ENCODE measurements around the gene ZNF789. TPM values are rescaled to one million over a fixed set of nuclear protein-coding genes. Genes with fewer than 3 reads are reported as not detected.
A peak's percentile ranks its signal among the peaks of the same experiment; 100 is the strongest.

The ZNF789 gene
- total and polyA plus RNA-seq, 2 of the 13 experiments (the other 11 are each of a cell fraction or from before 2014, with no cell fraction given), result 19.8 to 25.1 TPM

DNA sequence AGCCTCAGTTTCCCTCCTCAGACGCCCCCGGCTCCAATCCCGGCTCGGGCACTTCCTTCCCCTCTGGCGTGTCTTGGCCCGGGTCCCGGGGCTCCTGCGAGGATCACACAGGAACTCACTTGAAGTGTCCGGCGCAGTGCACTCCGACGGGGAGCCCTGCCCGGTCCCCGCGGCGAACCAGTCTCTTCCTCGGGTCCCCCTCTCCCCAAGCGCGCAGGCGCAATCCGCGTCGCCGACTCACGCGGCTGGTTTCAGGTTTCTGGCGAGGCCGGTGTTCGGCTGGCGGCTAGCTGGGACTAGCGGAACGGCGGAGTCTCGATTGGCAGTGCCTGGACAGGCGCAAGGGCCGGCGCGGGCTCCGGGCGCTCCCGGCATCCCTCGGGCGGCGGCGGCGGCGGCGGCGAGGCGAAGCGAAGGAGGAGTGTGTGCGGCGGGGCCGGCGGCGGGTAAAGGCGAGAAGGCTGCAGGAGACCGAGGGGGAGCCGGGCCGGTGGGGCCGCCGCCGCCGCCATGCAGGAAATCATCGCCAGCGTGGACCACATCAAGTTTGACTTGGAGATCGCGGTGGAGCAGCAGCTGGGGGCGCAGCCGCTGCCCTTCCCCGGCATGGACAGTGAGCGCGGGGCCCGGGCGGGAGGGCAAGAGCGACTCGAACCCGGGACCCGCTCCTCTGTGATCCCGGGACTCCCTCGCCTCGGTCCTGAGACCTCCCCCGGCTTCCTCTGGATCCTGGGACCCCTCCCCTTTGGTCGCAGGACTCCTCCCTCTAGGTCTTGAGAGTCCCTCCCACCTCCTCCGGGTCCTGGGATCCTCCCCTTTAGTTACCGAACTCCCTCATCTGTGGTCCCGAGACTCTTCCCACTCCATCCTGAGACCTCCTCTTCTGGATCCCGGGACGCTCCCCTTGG is 33.9 kb upstream of the ZNF789 start, which contains the start of the genes CPSF4 and PTCD1 (continued):
- TF ChIP-seq RAD51 (IDR thresholded peaks at IDR 0.05; ENCODE audit: borderline replicate concordance), result no peak
- peak; percentile 92 for TF ChIP-seq ASH2L (IDR thresholded peaks at IDR 0.05; ENCODE audit: insufficient read length, low read depth, low read length)
- TF ChIP-seq, protein P1, sequence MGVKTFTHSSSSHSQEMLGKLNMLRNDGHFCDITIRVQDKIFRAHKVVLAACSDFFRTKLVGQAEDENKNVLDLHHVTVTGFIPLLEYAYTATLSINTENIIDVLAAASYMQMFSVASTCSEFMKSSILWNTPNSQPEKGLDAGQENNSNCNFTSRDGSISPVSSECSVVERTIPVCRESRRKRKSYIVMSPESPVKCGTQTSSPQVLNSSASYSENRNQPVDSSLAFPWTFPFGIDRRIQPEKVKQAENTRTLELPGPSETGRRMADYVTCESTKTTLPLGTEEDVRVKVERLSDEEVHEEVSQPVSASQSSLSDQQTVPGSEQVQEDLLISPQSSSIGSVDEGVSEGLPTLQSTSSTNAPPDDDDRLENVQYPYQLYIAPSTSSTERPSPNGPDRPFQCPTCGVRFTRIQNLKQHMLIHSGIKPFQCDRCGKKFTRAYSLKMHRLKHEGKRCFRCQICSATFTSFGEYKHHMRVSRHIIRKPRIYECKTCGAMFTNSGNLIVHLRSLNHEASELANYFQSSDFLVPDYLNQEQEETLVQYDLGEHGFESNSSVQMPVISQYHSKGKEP (CRISPR knock-in tag; IDR thresholded peaks at IDR 0.05), result 0 out of 2 replicates have a peak, but pooled peaks have one; percentile 48
- peak; percentile 64; the same call in 1 of the 2 replicates for TF ChIP-seq NFKBIZ (CRISPR knock-in tag; IDR thresholded peaks at IDR 0.05)
- no peak for TF ChIP-seq RCOR2 (CRISPR knock-in tag; IDR thresholded peaks at IDR 0.05)
- TF ChIP-seq SRSF4 (IDR thresholded peaks at IDR 0.05; ENCODE audit: low read depth, low read length, poor library complexity, severe bottlenecking), result no peak
- TF ChIP-seq, protein P2, sequence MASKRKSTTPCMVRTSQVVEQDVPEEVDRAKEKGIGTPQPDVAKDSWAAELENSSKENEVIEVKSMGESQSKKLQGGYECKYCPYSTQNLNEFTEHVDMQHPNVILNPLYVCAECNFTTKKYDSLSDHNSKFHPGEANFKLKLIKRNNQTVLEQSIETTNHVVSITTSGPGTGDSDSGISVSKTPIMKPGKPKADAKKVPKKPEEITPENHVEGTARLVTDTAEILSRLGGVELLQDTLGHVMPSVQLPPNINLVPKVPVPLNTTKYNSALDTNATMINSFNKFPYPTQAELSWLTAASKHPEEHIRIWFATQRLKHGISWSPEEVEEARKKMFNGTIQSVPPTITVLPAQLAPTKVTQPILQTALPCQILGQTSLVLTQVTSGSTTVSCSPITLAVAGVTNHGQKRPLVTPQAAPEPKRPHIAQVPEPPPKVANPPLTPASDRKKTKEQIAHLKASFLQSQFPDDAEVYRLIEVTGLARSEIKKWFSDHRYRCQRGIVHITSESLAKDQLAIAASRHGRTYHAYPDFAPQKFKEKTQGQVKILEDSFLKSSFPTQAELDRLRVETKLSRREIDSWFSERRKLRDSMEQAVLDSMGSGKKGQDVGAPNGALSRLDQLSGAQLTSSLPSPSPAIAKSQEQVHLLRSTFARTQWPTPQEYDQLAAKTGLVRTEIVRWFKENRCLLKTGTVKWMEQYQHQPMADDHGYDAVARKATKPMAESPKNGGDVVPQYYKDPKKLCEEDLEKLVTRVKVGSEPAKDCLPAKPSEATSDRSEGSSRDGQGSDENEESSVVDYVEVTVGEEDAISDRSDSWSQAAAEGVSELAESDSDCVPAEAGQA (IDR thresholded peaks at IDR 0.05; ENCODE audit: low read depth), result no peak
- TF ChIP-seq, protein P2 (CRISPR knock-in tag; IDR thresholded peaks at IDR 0.05; ENCODE audit: borderline replicate concordance), result no peak
- no peak for TF ChIP-seq FOXM1 (CRISPR knock-in tag; IDR thresholded peaks at IDR 0.05)
- no peak for TF ChIP-seq TCF7L2 (IDR thresholded peaks at IDR 0.05; ENCODE audit: low read depth, low read length)
- peak; percentile 66 for TF ChIP-seq CCAR2 (optimal IDR thresholded peaks at IDR 0.05; ENCODE audit: low read depth, low read length)
- peak; percentile 75; the same call in 1 of the 2 replicates for TF ChIP-seq HOXA5 (CRISPR knock-in tag; IDR thresholded peaks at IDR 0.05)
- TF ChIP-seq ZNF83 (CRISPR knock-in tag; IDR thresholded peaks at IDR 0.05; ENCODE audit: borderline replicate concordance), result no peak; the same call in 1 of the 2 replicates
- TF ChIP-seq, protein P3, sequence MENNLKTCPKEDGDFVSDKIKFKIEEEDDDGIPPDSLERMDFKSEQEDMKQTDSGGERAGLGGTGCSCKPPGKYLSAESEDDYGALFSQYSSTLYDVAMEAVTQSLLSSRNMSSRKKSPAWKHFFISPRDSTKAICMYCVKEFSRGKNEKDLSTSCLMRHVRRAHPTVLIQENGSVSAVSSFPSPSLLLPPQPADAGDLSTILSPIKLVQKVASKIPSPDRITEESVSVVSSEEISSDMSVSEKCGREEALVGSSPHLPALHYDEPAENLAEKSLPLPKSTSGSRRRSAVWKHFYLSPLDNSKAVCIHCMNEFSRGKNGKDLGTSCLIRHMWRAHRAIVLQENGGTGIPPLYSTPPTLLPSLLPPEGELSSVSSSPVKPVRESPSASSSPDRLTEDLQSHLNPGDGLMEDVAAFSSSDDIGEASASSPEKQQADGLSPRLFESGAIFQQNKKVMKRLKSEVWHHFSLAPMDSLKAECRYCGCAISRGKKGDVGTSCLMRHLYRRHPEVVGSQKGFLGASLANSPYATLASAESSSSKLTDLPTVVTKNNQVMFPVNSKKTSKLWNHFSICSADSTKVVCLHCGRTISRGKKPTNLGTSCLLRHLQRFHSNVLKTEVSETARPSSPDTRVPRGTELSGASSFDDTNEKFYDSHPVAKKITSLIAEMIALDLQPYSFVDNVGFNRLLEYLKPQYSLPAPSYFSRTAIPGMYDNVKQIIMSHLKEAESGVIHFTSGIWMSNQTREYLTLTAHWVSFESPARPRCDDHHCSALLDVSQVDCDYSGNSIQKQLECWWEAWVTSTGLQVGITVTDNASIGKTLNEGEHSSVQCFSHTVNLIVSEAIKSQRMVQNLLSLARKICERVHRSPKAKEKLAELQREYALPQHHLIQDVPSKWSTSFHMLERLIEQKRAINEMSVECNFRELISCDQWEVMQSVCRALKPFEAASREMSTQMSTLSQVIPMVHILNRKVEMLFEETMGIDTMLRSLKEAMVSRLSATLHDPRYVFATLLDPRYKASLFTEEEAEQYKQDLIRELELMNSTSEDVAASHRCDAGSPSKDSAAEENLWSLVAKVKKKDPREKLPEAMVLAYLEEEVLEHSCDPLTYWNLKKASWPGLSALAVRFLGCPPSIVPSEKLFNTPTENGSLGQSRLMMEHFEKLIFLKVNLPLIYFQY (CRISPR knock-in tag; IDR thresholded peaks at IDR 0.05; ENCODE audit: borderline replicate concordance), result no peak
- no peak for TF ChIP-seq CENPX (CRISPR knock-in tag; IDR thresholded peaks at IDR 0.05)

All from HepG2 (cell line).